IMR-90 (cell line): ENCODE measurements around the gene CARMIL1. TPM values are rescaled to one million over a fixed set of nuclear protein-coding genes. Genes with fewer than 3 reads are reported as not detected.
A peak's percentile ranks its signal among the peaks of the same experiment; 100 is the strongest.

ENCODE experiments used
- ATAC-seq: fragments of 200-7000 bp; cut with Tn5 transposase; 2 replicates; pipeline ENCODE4 v1.9.1; 2020; ENCODE audit warnings: low read depth, mild to moderate bottlenecking, moderate library complexity
- BruUV-seq: library from RNA; stranded (reverse); fragments of 400-500 nt; replicated peaks from 2 replicates; lab custom pipeline; 2021; lab: Mats Ljungman, UMichigan
- CTCF ChIA-PET: fragments of 300-600 bp; formaldehyde crosslinking; extraction: SDS; loops from one replicate; lab custom pipeline; 2021; ENCODE audit warnings: antibody characterized with exemption; lab: Yijun Ruan, JAX
- POLR2A ChIA-PET: fragments of 300-600 bp; sonication (Branson Sonifier 250); formaldehyde crosslinking; loops from one replicate; lab custom pipeline; 2022; ENCODE audit warnings: antibody characterized with exemption; ENCODE audit not compliant: unreplicated experiment; lab: Charles Lee
- DNase-seq: peaks from one replicate; pipeline ENCODE4 v3.0.0; 2013
- H2AFZ ChIP-seq: replicated peaks from 2 replicates; pipeline ENCODE3; 2013; ENCODE audit warnings: low read length, mild to moderate bottlenecking; ENCODE audit not compliant: poor library complexity
- H2AK5ac ChIP-seq: 2 replicates; pipeline ENCODE4 v1.6.1; 2013; ENCODE audit warnings: low read depth, low read length, inconsistent platforms
- H2AK9ac ChIP-seq: replicated peaks from 2 replicates; pipeline ENCODE3; 2013; ENCODE audit warnings: mild to moderate bottlenecking, low read depth, low read length, moderate library complexity; ENCODE audit not compliant: poor library complexity
- H2BK120ac ChIP-seq: 2 replicates; pipeline ENCODE4 v1.6.1; 2013; ENCODE audit warnings: low read depth, low read length, inconsistent platforms
- H2BK15ac ChIP-seq: 3 replicates; pipeline ENCODE4 v1.6.1; 2013; ENCODE audit warnings: low read depth, low read length, inconsistent platforms
- H2BK20ac ChIP-seq: 2 replicates; pipeline ENCODE4 v1.6.1; 2013; ENCODE audit warnings: low read depth, mild to moderate bottlenecking, inconsistent platforms, low read length, moderate library complexity
- H2BK5ac ChIP-seq: 2 replicates; pipeline ENCODE4 v1.6.1; 2013; ENCODE audit warnings: mild to moderate bottlenecking, low read depth, low read length, inconsistent platforms; ENCODE audit not compliant: poor library complexity, severe bottlenecking
- H3K14ac ChIP-seq: replicated peaks from 2 replicates; pipeline ENCODE4 v1.6.1; 2013; ENCODE audit warnings: low read depth, low read length, inconsistent platforms
- H3K18ac ChIP-seq: 2 replicates; pipeline ENCODE4 v1.6.1; 2013; ENCODE audit warnings: low read depth, low read length, control low read depth
- H3K23ac ChIP-seq: 2 replicates; pipeline ENCODE4 v1.6.1; 2013; ENCODE audit warnings: low read depth, low read length, inconsistent platforms
- H3K27ac ChIP-seq: 2 replicates; pipeline ENCODE4 v1.5.1; 2013; ENCODE audit warnings: mild to moderate bottlenecking, control low read depth, low read length; ENCODE audit not compliant: insufficient read depth
- H3K27me3 ChIP-seq: 2 replicates; pipeline ENCODE4 v1.6.1; 2013; ENCODE audit warnings: low read length; ENCODE audit not compliant: control insufficient read depth, insufficient read depth
- H3K36me3 ChIP-seq: 2 replicates; pipeline ENCODE4 v1.6.1; 2013; ENCODE audit warnings: low read length, mixed read lengths; ENCODE audit not compliant: control insufficient read depth, insufficient read depth
- H3K4ac ChIP-seq: 2 replicates; pipeline ENCODE4 v1.6.1; 2013; ENCODE audit warnings: low read depth, low read length, inconsistent platforms
- H3K4me1 ChIP-seq: 2 replicates; pipeline ENCODE4 v1.6.1; 2013; ENCODE audit warnings: low read length, mixed read lengths; ENCODE audit not compliant: control insufficient read depth, insufficient read depth
- H3K4me2 ChIP-seq: 2 replicates; pipeline ENCODE4 v1.6.1; 2013; ENCODE audit warnings: low read depth, mild to moderate bottlenecking, control low read depth, low read length, moderate library complexity
- H3K4me3 ChIP-seq: 2 replicates; pipeline ENCODE4 v1.5.1; 2013; ENCODE audit warnings: low read depth, mild to moderate bottlenecking, control low read depth, low read length, moderate library complexity; ENCODE audit not compliant: insufficient read depth
- H3K56ac ChIP-seq: 2 replicates; pipeline ENCODE4 v1.6.1; 2013; ENCODE audit warnings: low read length, inconsistent platforms; ENCODE audit not compliant: insufficient read depth; ENCODE audit errors: extremely low read depth
- H3K79me1 ChIP-seq, 2 experiments: 2 replicates each; pipeline ENCODE4 v1.6.1; 2013; ENCODE audit warnings: low read length in 2 of 2, inconsistent platforms in 1 of 2, low read depth in 1 of 2
- H3K9ac ChIP-seq: 2 replicates; pipeline ENCODE4 v1.6.1; 2013; ENCODE audit warnings: low read depth, low read length, control low read depth
- H3K9me1 ChIP-seq: 2 replicates; pipeline ENCODE4 v1.6.1; 2013; ENCODE audit warnings: low read length, inconsistent platforms; ENCODE audit not compliant: insufficient read depth
- H3K9me3 ChIP-seq: 2 replicates; pipeline ENCODE4 v1.6.1; 2013; ENCODE audit warnings: low read length; ENCODE audit not compliant: control insufficient read depth, insufficient read depth
- H4K20me1 ChIP-seq: 2 replicates; pipeline ENCODE4 v1.6.1; 2013; ENCODE audit warnings: low read length, inconsistent platforms; ENCODE audit not compliant: insufficient read depth
- H4K5ac ChIP-seq: 2 replicates; pipeline ENCODE4 v1.6.1; 2013; ENCODE audit warnings: mild to moderate bottlenecking, low read depth, low read length, control low read depth
- H4K8ac ChIP-seq, 2 experiments: 2 replicates each; pipeline ENCODE4 v1.6.1; 2013; ENCODE audit warnings: low read depth in 2 of 2, low read length in 2 of 2, control low read depth in 1 of 2, inconsistent platforms in 1 of 2
- H4K91ac ChIP-seq: 2 replicates; pipeline ENCODE4 v1.6.1; 2013; ENCODE audit warnings: low read depth, low read length, inconsistent platforms; ENCODE audit not compliant: insufficient read depth
- CEBPB ChIP-seq: IDR thresholded peaks from 2 replicates; pipeline ENCODE4 v1.6.1; 2012; ENCODE audit warnings: low read depth, low read length, improper control_type of control experiment
- SMC3 ChIP-seq: fragments of 150-350 bp; IDR thresholded peaks from 2 replicates; pipeline ENCODE4 v1.6.1; 2016; ENCODE audit warnings: low read depth, mild to moderate bottlenecking, antibody characterized with exemption, low read length, moderate library complexity
- WGBS, 2 experiments: methylation state at CpG; one replicate each; pipeline versions ENCODE4 v1.1.5 to v1.1.7; 2013; ENCODE audit warnings: missing lambda C conversion rate in 2 of 2; ENCODE audit not compliant: insufficient read length in 1 of 2; ENCODE audit errors: extremely low coverage in 2 of 2; 5-methylcytosine and 5-hydroxymethylcytosine counted together
- dilution Hi-C: fragments of 300-500 bp; cut with HindIII; formaldehyde crosslinking; loops from one replicate; pipeline ENCODE4 v1.14.3; 2018; ENCODE audit warnings: low sequenced_read_pairs; ENCODE audit not compliant: unreplicated experiment
- in situ Hi-C: fragments of 300-500 bp; cut with MboI; formaldehyde crosslinking; loops from 3 replicates; pipeline ENCODE4 v1.14.3; 2019; ENCODE audit warnings: low sequenced_read_pairs, inconsistent platforms, mixed read lengths
- intact Hi-C: fragments of 100-400 bp; cut with micrococcal nuclease; formaldehyde crosslinking; loops from 2 replicates; pipeline ENCODE4 v1.10.0; 2022
- polyA plus RNA-seq, 3 experiments: library from polyadenylated mRNA; depleted of rRNA; stranded (reverse); fragments of >200 nt; gene quantifications; 2 replicates each; pipeline ENCODE4 v1.2.3, GENCODE V29; 2012; ENCODE audit warnings: low replicate concordance in 1 of 3
- total RNA-seq: library from RNA; depleted of rRNA; stranded (reverse); fragments of >200 nt; gene quantifications from 2 replicates; pipeline ENCODE4 v1.2.3, GENCODE V29; 2012

The CARMIL1 gene
- total and polyA plus RNA-seq, 2 of the 4 experiments (the other 2 are of a cell fraction): 1.3 to 2.9 TPM

- ATAC-seq (no peak), DNase-seq (no peak)
- Histone ChIP-seq H3K36me3 (no peaks in the 10 kb centered on the region), H4K5ac (no peak overlapping the region), H2BK15ac (no peak overlapping the region), H3K9me1 (no peaks in the 10 kb centered on the region), H2AK5ac (no peak overlapping the region), H3K4ac (no peak overlapping the region), H3K79me1 (no peaks in the 10 kb centered on the region), H3K4me2 (no peak overlapping the region), H3K27me3 (no peaks in the 10 kb centered on the region; the same call in 1 of the 2 replicates), H3K14ac (no peak overlapping the region), H3K4me3 (no peak overlapping the region), H3K23ac (no peak overlapping the region), H3K27ac (no peak overlapping the region), H3K9me3 (no peaks in the 10 kb centered on the region), H3K9ac (no peak overlapping the region), H4K91ac (no peak overlapping the region), H2BK120ac (no peak overlapping the region), H3K56ac (no peak overlapping the region), H4K20me1 (no peaks in the 10 kb centered on the region), H2BK5ac (no peak overlapping the region), H2AFZ (no peak overlapping the region), H2BK20ac (no peak overlapping the region), H3K4me1 (no peaks in the 10 kb centered on the region), H2AK9ac (no peak overlapping the region), H4K8ac (no peak overlapping the region), H3K18ac (no peak overlapping the region)
- dilution Hi-C loops: no loop called here
- TF ChIP-seq CEBPB (peak; percentile 48), SMC3 (no peak)
- in situ Hi-C loops: no loop called here
- no CpG with 5 or more reads among the region's 1 CpG for WGBS, 2 experiments
- ChIA-PET POLR2A (no interaction called here), CTCF (interaction anchor here (1.3 to 1.4 kb wide), 2 partner anchors 14 to 26 kb away, joined by 3 to 4 read pairs; no protein-coding TSS in a partner anchor)
- intact Hi-C loops: no loop called here
- BruUV-seq: no TSS peak
Observed at GRCh38 chr6:25249133-25249532, 30.0 kb upstream of the CARMIL1 start.
